ENCODE measurements around the gene ENOX2. TPM values are rescaled to one million over a fixed set of nuclear protein-coding genes. Genes with fewer than 3 reads are reported as not detected.

Gene ENOX2
- total and polyA plus RNA-seq, 7 donors: 4.7 to 13.4 (median 10.5) TPM

DNA sequence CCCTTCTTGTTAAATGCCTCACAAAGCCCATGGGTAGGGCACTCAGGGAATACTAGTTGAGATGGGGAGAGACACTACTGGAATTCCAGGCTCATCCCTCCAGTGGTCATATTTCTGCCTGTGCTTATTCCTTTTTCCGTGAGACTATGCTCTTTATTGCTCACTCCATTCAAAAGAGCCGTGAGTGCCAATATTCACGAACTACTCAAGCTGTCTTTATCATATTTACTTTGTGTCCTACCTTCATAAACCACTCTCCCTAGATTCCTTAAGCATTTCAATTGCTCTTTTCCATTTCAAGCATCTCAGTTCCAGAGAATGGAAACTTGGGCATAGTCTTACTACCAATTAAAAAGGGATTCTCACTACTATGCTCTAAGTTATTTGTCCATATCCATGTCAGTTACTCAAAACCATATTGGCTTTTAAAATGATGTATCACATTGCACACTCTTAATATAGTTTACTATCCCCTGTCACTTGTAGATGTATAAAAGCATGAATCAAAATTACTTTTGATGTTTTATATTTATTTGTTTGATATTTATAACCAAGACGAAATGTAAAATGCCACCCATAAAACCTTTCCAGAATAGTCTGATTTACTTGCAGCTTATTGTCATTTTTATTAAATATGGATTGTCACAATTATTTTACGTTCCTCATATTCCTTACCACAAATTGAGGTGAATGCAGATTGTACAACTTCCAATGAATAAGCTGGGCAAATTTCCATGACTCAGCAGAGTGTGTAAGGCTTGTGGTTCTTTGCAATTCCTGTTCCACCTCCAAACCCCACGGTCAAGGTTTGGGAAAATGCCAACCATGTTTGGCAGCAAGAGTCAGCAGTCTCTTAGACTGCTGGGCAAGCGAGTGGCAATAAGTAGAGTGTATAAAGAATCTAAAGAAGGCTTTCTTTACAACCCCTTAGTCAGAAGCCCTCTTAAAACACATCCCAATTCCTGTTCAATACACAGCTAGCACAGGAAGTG is 24.4 kb downstream of the ENOX2 start:
- H3K36me3 ChIP-seq (ENCODE audit: insufficient read depth in 1 of 2, low read depth in 1 of 2): no peaks in the 10 kb centered on the region
- peak in 1 of 2 donors; percentile 15 for DNase-seq
- H3K27me3 ChIP-seq (ENCODE audit: insufficient read depth in 3 of 3, low read length in 2 of 3): no peaks in the 10 kb centered on the region
- no peaks in the 10 kb centered on the region for H3K9me3 ChIP-seq
- intact Hi-C loops (cut with DNase I): no loop called here
- ATAC-seq: peak; percentile 57 to 78 (median 74)
- peak overlapping the region; percentile 63 for H3K27ac ChIP-seq
- TF ChIP-seq, protein P1, sequence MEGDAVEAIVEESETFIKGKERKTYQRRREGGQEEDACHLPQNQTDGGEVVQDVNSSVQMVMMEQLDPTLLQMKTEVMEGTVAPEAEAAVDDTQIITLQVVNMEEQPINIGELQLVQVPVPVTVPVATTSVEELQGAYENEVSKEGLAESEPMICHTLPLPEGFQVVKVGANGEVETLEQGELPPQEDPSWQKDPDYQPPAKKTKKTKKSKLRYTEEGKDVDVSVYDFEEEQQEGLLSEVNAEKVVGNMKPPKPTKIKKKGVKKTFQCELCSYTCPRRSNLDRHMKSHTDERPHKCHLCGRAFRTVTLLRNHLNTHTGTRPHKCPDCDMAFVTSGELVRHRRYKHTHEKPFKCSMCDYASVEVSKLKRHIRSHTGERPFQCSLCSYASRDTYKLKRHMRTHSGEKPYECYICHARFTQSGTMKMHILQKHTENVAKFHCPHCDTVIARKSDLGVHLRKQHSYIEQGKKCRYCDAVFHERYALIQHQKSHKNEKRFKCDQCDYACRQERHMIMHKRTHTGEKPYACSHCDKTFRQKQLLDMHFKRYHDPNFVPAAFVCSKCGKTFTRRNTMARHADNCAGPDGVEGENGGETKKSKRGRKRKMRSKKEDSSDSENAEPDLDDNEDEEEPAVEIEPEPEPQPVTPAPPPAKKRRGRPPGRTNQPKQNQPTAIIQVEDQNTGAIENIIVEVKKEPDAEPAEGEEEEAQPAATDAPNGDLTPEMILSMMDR (IDR thresholded peaks at IDR 0.05): no peak
- WGBS, 3 donors: 23 to 40% (median 29%) methylated on average over 7 of the region's 7 CpGs
- H3K4me1 ChIP-seq: peaks cover 5% of the 10 kb centered on the region
- no peak overlapping the region for H3K4me3 ChIP-seq

- Histone ChIP-seq H3K4me1 (peaks cover 5% of the 10 kb centered on the region), H3K9me3 (no peaks in the 10 kb centered on the region), H3K36me3 (ENCODE audit: insufficient read depth in 1 of 2, low read depth in 1 of 2) (no peaks in the 10 kb centered on the region), H3K4me3 (no peak overlapping the region), H3K27ac (peak overlapping the region; percentile 63), H3K27me3 (ENCODE audit: insufficient read depth in 3 of 3, low read length in 2 of 3) (no peaks in the 10 kb centered on the region)
- WGBS, 3 donors: 20 to 41% methylated on average over 1 of the region's 1 CpG; no CpG with 5 or more reads in 1 of the 3 donors
- no peak for DNase-seq
- peak; percentile 71 to 93 (median 86) for ATAC-seq
- TF ChIP-seq, protein P1 (IDR thresholded peaks at IDR 0.05): no peak
- intact Hi-C loops (cut with DNase I): no loop called here
Observed at GRCh38 chrX:130877892-130878341, 25.1 kb downstream of the ENOX2 start.

DNA sequence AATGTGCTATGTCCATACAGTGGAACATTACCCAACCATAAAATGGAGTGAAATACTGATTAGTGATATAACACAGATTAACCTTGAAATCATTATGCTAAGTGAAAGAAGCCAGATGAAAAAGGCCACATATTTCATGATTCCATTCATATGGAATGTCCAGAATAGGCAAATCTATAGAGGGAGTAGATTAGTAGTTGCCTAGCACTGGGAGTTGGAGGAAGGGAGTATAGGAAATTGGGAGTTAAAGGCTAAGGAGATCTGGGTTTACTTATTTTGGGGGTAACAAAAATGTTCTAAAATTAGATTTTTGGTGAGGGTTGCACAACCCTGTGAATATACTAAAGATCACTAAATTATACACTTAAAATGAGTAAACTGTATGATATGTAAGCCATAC is 26.8 kb downstream of the ENOX2 start:
- peaks cover 5% of the 10 kb centered on the region for H3K4me1 ChIP-seq
- H3K4me3 ChIP-seq: no peak overlapping the region
- no peak overlapping the region for H3K27ac ChIP-seq
- no peaks in the 10 kb centered on the region for H3K36me3 ChIP-seq (ENCODE audit: insufficient read depth in 1 of 2, low read depth in 1 of 2)
- TF ChIP-seq, protein P1 (IDR thresholded peaks at IDR 0.05): no peak
- DNase-seq (no peak), ATAC-seq (no peak)
- H3K9me3 ChIP-seq: peaks cover 4% of the 10 kb centered on the region
- intact Hi-C loops (cut with DNase I): no loop called here
- no peaks in the 10 kb centered on the region for H3K27me3 ChIP-seq (ENCODE audit: insufficient read depth in 3 of 3, low read length in 2 of 3)

DNA sequence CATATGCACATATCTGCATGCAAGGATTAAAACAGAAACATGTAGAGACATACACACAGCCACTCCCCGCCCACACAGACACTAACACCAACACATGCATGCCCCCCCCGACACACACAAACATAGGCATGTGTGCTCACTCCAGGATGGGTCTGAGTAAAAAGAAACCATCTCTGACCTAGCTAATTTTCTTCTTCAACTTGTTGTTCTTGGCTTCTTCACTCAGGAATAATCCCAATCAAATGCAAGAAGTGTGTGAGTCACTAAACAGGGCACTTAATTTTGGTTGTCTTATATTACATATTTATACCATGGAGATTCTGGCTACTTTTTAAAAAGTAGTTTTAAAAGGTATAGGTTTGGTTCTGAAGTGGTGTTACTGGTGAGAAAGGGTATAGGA is 28.3 kb downstream of the ENOX2 start:
- Histone ChIP-seq H3K9me3 (peaks cover 4% of the 10 kb centered on the region), H3K27me3 (ENCODE audit: insufficient read depth in 3 of 3, low read length in 2 of 3) (no peaks in the 10 kb centered on the region), H3K36me3 (ENCODE audit: insufficient read depth in 1 of 2, low read depth in 1 of 2) (no peaks in the 10 kb centered on the region), H3K4me3 (no peak overlapping the region), H3K4me1 (peaks cover 3% of the 10 kb centered on the region), H3K27ac (no peak overlapping the region)
- DNase-seq (no peak), ATAC-seq (no peak)
- WGBS, 3 donors: 62 to 94% (median 92%) methylated on average over 2 of the region's 2 CpGs
- TF ChIP-seq, protein P1 (IDR thresholded peaks at IDR 0.05): no peak
- intact Hi-C loops (cut with DNase I): no loop called here

Data from psoas muscle (tissue), 8 donors.